Measurements from ENCODE around the gene ANO1.

- TF ChIP-seq CTCF (IDR thresholded peaks at IDR 0.05): no peak
- no peak for TF ChIP-seq POLR2A (IDR thresholded peaks at IDR 0.05)
Observed at GRCh38 chr11:70063121-70063520, 15.0 kb upstream of the ANO1 start.

Data from breast epithelium (tissue), 3 donors.